ENCODE data around the gene TEX264.

TEX264 gene

DNA sequence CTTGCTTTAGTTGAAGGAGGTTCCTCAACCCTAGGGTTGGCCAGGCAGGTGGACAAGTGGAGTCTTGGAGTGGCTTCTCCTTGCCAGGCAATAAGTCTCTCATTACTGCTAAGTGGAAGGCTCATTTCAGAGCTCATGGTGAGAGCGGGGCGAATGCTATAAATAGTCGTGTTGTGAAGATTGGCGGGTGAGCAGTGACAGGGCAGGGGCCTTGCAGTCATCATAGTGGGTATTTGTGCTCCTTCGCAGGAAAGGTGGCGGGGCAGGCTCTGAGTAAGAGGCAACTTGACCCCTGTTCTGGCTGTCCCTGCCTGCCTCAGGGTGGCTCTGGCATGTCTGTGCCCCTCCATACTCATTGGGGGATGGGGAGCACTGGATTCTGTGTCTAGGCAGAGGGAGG is 27.2 kb downstream of the TEX264 start:
- H3K27ac ChIP-seq: no peak overlapping the region
- TF ChIP-seq, protein P1, sequence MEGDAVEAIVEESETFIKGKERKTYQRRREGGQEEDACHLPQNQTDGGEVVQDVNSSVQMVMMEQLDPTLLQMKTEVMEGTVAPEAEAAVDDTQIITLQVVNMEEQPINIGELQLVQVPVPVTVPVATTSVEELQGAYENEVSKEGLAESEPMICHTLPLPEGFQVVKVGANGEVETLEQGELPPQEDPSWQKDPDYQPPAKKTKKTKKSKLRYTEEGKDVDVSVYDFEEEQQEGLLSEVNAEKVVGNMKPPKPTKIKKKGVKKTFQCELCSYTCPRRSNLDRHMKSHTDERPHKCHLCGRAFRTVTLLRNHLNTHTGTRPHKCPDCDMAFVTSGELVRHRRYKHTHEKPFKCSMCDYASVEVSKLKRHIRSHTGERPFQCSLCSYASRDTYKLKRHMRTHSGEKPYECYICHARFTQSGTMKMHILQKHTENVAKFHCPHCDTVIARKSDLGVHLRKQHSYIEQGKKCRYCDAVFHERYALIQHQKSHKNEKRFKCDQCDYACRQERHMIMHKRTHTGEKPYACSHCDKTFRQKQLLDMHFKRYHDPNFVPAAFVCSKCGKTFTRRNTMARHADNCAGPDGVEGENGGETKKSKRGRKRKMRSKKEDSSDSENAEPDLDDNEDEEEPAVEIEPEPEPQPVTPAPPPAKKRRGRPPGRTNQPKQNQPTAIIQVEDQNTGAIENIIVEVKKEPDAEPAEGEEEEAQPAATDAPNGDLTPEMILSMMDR (conservative IDR thresholded peaks at IDR 0.05): no peak
- no peak for TF ChIP-seq ZFX (IDR thresholded peaks at IDR 0.05)

DNA sequence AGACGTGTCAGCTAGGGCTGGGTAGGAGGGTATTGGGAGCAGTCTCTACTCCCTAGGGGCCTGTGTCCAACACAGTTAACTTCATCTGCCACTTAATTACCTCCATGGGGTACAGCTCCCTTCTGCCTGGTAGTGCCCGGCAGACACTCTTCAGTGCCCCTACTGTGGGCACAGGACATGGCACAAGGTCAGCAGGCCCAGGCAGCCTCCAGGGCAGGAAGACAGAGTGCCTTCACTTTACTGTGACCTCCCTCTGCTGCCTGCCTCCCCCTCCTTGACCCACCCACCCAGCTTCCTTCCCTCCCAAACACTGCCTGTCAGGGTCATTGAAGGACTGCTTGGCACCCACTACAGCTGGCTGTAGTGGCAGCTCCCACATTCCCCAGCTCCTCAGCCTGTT is 29.4 kb downstream of the TEX264 start:
- TF ChIP-seq, protein P1 (conservative IDR thresholded peaks at IDR 0.05): no peak
- TF ChIP-seq ZFX (IDR thresholded peaks at IDR 0.05): no peak
- H3K27ac ChIP-seq: no peak overlapping the region

DNA sequence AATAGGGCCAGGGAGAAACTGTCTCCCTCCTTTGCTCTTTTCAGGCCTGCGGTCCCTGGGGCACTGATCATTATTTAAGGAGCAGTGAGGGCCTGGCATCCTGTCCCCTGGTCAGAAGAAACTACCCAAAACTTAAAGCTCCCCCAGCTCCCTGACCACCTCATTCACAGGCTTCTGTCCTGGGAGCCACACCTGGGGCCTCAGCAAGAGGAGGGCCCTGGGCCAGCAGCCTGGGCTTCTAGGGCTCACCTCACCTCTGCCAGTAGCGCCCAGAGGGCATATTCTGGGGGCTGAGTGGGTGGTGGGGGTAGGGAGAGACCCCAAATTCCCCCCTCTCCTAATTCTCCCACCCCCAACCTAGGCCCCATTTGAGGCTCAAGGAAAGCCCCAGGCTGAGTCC is 31.1 kb downstream of the TEX264 start:
- no peak overlapping the region for H3K27ac ChIP-seq
- TF ChIP-seq, protein P1 (conservative IDR thresholded peaks at IDR 0.05): no peak
- TF ChIP-seq ZFX (IDR thresholded peaks at IDR 0.05): no peak

DNA sequence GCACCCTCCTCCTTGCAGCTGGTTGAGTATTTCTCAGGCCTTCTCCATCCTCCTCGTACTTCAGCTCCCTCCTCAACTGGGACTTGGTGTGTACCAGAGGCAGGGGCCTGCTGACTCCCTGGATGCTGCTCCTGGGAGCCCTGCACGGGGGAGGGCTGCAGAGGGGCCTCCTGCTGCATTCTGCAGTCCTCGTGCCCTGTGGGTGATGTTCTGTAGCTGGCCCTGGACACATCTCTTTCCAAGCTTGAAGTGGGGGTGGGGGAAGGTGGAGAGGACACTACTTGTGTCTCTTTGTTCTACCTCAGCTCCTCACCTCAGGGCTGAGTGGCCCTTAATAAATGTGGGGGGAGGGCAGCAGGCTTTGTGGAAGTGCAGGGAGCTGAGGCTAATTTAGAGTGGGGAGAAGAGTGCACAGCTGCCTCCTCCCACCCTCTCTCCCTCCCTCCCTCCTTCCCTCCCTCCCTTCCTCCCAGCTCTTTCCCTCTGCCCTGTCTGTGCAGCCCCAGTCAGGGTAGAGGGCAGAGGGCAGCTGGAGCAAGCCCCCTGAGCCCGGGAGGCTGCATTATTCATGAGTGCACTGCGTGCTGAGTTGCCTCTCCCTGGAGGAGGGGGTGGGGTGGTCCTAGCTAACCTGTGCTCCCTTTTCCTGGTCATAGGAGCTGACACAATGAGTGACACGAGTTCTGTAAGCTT is 32.2 kb downstream of the TEX264 start:
- TF ChIP-seq, protein P1 (conservative IDR thresholded peaks at IDR 0.05): no peak
- no peak for TF ChIP-seq ZFX (IDR thresholded peaks at IDR 0.05)
- no peak overlapping the region for H3K27ac ChIP-seq

DNA sequence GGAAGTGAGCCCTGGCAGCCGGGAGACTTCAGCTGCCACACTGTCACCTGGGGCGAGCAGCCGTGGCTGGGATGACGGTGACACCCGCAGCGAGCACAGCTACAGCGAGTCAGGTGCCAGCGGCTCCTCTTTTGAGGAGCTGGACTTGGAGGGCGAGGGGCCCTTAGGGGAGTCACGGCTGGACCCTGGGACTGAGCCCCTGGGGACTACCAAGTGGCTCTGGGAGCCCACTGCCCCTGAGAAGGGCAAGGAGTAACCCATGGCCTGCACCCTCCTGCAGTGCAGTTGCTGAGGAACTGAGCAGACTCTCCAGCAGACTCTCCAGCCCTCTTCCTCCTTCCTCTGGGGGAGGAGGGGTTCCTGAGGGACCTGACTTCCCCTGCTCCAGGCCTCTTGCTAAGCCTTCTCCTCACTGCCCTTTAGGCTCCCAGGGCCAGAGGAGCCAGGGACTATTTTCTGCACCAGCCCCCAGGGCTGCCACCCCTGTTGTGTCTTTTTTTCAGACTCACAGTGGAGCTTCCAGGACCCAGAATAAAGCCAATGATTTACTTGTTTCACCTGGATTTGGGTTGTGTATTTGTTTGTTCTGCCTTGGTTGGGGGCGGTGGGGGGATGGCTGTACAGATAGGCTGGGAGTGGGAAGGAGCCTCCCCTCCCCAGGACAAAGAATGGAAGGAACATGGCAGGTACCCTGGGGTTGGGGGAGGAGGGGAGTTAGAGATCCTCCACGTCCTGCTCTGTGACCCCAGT is 32.9 kb downstream of the TEX264 start:
- no peak overlapping the region for H3K27ac ChIP-seq
- TF ChIP-seq ZFX (IDR thresholded peaks at IDR 0.05): no peak
- TF ChIP-seq, protein P1 (conservative IDR thresholded peaks at IDR 0.05): no peak

DNA sequence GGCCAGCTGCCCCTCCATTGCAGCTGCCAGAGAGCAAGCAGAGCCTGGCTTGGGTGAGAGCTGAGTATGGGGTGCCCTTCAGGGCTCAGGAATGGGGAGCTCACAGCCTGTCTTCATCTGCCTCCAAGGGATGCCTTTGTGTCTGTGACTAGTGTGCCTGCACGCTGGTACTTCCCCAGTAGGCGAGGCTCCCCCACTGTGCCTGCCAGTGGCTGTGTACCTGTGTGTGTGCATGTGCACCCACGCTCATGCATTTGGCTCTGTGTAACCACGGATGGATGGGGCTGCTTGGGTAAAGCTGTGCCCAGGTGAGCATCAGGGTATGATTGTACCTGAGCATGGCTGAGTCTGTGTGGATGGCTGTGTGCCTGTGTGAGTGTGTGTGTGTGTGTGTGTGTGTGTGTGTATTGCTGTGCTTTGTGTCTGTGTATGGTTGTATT is 33.5 kb downstream of the TEX264 start:
- TF ChIP-seq, protein P1 (conservative IDR thresholded peaks at IDR 0.05): no peak
- no peak for TF ChIP-seq ZFX (IDR thresholded peaks at IDR 0.05)
- H3K27ac ChIP-seq: no peak overlapping the region

DNA sequence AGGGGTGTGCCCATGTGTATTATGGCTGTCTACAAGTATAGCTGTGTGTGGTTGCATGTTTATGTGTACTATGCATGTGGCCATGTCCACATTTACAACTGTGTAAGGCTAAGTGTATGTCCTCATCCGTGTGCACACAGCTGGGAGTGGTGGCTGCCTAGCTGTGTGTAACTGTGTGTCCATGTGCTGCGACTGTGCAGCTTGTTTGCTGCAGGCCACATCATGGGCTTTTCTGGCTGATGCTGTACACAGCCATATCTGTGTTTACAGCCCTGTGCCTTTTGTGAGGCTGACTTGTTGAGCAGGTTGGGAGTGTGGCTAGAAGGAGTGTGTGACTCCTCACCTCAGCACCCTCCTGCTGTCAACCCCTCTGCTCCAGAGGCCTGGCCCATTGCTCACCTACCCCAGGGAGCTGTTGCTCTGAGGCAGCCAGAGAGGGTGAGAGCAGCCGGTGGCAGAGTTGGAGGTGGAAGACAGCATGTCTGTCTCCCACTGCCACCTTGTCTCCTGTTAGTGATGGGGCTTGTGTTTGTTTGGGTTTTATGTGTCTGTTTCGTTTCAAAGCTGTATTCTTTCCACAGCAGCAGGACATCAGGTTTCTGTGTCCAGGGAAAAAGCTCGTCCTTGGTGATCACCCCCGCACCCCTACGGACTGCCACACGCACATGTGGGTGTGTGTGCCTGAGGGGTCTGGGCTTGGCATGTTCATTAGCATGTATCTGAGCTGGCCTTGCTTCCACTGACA is 34.4 kb downstream of the TEX264 start:
- TF ChIP-seq, protein P1 (conservative IDR thresholded peaks at IDR 0.05): no peak
- TF ChIP-seq ZFX (IDR thresholded peaks at IDR 0.05): no peak
- no peak overlapping the region for H3K27ac ChIP-seq

Measured in C4-2B (cell line).